HG02678 (cell line): ENCODE results near the gene CAPN1.
"Not testable (repeated sequence)": the region's sequence is repeated elsewhere in the genome, so short reads cannot be mapped to it uniquely, and the experiment has no call there.

Experiments
- ATAC-seq: cut with Tn5 transposase; IDR thresholded peaks from one replicate; pipeline ENCODE4 v1.9.1; 2021; ENCODE audit warnings: mild to moderate bottlenecking, moderate library complexity; ENCODE audit not compliant: unreplicated experiment

The CAPN1 gene

GRCh38 chr11:65181569-65182257 is at the start of gene CAPN1:
TSS of gene CAPN1 (plus strand) at chr11:65181928. CDS start at chr11:65182702, 774 bp downstream.
- peak; percentile 43 for ATAC-seq

- peak; percentile 48 for ATAC-seq
Measured at GRCh38 chr11:65132238-65132987, 49.3 kb upstream of the CAPN1 start.

DNA sequence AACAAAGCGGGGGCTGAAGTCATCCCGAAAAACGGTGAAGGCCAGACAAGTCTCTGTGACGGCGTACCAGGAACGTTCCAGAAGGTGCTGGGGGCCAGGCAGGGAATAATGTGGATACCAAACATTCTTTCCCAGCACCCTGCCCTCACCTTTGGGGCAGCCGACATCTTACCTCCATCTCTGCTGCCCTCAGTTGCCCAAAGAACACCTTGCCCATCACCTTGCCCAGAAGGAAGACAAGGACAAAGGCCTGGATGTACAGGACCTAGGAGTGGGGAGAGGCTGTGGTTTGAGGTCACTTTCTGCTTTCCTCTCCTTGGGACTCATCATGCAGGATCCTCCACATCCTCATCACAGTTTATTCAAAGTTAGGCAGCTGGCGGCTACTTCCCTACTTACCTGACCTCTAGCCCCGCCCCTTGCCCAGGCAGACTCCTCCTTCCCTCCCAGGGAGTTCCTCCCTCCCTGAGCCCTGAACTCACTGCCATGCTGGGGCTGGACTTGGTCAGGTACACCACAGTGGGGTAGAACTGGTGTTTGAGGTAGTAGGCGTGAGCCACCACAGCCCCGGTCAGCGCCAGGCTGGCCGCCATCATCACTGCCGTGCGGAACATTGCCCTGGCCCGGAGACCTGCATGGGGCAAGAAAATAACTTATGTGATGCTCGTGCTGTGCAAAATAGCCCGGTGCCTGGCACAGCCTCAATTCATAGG is 48.6 kb upstream of the CAPN1 start:
- peak; percentile 24 for ATAC-seq

DNA sequence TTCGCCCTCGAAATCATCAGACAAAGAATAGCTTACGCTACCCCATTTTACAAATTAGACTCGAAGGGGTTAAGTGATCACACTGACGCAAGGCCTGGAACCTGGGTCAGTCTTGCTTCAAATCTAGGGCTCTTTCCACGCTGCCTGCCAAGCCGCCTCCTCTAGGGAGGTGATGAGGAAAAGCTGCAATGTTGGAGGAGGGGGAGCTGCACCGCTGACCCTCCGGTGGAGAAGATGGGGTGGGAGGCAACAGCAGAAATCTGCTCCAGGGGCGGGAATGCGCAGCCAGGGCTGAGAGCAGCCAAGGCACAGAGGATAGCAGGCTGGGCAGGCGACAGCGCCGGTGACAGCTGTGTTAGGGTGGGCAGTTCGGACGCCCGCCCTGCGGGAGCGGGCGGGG is 48.0 kb upstream of the CAPN1 start:
- ATAC-seq = no peak

DNA sequence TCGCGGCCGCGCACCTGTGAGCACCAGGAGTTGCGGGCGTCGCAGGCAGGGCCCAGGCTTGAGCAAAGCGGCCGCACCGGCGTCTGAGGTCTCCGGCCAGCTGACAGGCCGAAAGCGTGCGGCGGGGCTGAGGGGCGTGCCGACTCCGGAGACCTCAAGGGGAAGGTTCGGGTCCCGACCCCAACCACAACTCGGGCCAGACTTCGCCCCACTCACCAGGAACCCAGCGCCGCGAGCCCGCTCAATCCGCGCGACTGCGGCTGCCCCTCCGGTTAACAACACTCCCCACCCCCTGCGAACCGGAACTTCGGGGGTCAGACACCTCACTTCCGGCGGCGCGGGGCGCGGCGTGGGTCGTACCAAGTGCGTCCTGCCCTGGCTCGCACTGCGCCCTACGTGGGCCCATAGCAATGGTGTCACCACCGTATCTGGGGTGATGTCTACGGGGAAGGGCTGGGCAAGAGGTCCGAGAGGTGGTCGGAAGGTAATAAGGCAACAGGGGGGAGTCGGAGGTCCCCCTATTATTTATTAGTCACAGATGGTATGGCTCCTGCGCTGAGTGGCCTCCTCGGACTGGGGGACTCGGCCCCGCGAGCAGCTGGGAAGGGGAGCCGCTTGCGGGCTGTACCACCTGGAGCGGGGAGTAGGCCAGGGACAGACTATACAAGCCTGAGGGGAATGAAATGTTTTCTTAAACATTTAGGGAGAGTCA is 47.3 kb upstream of the CAPN1 start, which contains the start of gene SYVN1:
Gene SYVN1, minus strand, starts transcription at position 280 of the 712 bp plus-strand sequence. CDS start 918 bp downstream, outside the sequence.
- peak; percentile 52 for ATAC-seq

DNA sequence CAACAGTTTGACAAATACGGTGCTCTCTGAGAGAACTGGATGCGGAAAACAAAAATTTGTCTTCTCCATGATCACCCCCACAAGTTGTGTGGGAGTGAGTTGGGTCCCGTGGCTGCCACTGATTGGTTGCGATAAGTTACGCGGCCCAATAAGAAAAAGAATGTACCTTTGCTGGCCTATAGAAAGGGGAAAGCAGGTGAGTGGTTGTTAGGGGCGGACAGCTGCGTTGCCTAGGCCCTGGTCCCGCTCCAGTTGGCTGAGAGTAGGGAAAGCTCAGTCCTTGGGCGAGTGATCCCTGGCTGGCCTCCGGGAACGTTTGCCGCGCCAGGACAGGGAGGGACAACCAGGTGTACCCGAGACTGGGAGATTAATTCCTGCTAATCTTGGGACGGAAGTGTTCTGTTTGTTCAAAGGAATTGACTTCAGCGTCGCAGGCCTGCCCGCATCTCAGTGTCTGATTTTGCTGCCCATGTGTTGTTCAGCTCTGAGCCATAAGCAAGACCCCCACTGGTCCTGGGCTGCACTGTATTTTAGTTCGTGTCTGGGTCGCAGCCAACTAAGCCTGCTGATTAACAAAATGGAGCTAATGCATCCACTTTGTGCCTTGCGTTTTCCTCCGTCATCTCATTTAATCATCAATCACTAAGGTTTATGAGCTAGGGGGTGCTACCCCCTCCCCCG is 46.6 kb upstream of the CAPN1 start:
- ATAC-seq = peak; percentile 60

- no peak for ATAC-seq
Measured at GRCh38 chr11:65135633-65136145, 46.0 kb upstream of the CAPN1 start.

DNA sequence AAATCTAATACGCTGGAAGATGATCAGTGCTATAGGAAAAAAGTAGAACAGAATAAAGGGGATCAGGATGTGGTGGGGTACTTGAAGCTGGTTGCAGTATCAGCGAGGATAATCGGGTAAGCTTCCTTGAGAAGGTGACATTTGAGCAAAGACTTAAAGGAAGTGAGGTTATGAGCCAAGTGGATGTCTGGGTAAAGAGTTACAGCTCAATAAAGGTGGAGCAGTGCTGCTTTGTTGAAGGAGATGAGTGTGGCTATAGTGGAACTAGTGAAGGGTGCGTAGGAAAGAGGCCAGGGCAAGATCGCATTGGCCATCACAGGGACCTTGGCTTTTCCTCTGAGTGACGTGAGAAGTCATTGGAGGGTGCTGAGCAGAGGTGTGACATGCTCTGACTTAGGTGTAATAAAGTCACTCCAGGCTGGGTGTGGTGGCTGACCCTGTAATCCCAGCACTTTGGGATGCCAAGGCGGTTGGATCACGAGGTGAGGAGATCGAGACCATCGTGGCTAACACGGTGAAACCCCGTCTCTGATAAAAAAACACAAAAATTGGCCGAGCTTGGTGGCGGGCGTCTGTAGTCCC is 45.1 kb upstream of the CAPN1 start:
- no peak for ATAC-seq

DNA sequence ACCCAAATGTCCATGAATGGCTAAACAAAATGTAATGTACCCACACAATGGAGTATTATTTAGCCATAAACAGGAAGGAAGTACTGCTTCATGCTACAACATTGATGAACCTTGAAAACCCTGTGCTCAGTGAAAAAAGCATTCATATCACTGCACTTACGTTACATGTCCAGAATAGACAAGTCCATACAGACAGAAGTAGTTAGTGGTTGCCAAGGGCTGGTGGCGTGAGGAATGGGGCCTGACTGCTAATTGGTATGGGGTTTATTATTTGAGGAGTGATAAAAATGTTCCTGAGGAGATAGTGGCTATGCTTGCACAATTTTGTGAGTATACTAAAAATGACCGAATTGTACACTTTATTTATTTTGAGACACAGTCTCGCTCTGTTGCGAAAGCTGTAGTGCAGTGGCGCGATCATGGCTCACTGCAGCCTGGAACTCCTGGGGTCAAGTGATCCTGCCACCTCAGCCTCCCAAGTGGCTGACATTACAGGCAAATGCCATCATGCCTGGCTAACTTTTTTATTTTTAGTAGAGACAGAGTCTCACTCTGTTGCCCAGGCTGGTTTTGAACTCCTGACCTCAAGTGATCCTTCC is 39.7 kb upstream of the CAPN1 start:
- ATAC-seq = no peak

DNA sequence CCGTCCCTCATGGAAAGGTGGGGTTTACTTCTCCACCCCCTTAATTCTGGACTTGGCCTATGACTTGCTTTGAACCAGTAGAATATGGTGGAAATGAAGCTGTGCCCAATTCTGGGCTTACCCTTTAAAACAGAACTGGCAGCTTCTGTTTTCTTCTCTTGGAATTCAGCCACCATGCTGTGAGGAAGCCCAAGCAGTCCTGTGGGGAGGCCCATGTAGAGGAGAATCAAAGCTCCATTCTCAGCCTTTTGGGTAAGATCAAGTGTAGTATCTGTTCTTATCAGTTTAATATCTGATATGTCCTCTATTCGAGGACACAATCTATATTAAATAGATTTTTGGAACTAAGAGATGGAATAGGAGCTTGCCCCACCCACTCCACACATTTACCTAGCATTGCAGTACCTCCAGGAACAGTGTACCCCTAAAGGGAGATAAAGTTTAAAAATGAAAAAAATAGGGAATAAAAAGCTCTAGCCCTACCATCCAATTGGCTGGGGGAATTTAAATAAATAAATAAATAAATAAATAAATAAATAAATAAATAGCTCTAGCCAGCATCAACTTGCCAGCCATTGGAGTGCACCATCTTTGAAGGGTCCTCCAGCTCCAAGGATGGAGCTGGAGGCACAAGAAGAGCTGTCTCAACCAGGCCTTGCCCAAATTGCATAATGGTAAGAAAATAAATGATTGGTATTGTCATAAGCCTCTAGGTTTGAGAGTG is 34.2 kb upstream of the CAPN1 start:
- no peak for ATAC-seq

- ATAC-seq = no peak
Measured at GRCh38 chr11:65148657-65149056, 33.1 kb upstream of the CAPN1 start.

DNA sequence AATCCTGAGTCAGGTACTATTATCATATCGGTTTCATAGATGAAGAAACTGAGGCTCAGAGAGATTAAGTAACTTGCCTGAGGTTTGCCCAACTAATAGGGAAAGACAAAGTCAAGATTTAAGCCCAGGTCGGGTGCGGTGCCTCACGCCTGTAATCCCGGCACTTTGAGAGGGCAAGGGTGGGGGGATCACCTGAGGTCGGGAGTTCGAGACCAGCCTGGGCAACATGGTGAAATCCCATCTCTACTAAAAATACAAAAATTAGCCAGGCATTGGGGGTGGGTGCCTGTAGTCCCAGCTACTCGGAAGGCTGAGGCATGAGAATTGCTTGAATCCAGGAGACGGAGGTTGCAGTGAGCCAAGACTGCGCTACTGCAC is 31.6 kb upstream of the CAPN1 start:
- not testable (repeated sequence) for ATAC-seq

GRCh38 chr11:65150509-65151299 is 31.0 kb upstream of the CAPN1 start:
- ATAC-seq = peak; percentile 45

- no peak for ATAC-seq
Measured at GRCh38 chr11:65151331-65151899, 30.3 kb upstream of the CAPN1 start.

GRCh38 chr11:65152122-65152521 is 29.6 kb upstream of the CAPN1 start:
- ATAC-seq = no peak

DNA sequence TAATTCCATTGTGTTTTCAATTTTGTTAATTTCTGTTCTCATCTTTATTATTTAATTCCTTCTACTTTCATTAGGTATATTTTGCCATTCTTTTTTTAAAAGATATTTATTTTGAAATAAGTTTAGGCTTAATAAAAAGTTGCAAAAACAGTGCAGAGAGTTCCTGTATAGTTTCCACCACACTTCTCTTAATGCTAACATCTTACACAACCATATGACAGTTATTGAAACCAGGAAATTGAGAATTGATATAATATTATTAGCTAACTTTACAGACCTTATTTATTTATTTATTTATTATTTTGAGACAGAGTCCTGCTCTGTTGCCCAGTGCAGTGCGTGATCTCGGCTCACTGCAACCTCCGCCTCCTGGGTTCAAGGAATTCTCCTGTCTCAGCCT is 25.5 kb upstream of the CAPN1 start:
- ATAC-seq = no peak

DNA sequence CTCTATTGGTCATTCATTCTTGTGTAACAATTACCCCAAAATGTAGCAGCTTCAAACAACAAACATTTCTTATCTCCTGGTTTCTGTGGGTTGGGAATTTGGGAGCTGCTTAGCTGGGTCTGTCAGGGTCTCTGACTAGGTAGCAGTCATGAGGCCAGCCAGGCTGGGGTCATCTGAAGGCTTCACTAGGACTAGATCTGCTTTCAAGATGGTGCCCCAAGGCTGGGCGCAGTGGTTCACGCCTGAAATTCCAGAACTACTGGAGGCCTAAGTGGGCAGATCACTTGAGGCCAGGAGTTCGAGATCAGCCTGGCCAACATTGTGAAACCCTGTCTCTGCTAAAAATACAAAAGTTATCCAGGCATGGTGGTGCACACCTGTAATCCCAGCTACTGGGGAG is 24.8 kb upstream of the CAPN1 start:
- no peak for ATAC-seq

GRCh38 chr11:65157336-65157735 is 24.4 kb upstream of the CAPN1 start:
- no peak for ATAC-seq
